Stimulated activated naive CD4-positive, alpha-beta T cell (primary cell): ENCODE data around the gene MVD.

Experiments used
- DNase-seq, 6 experiments: peaks; one replicate each; lab custom pipeline; 2025; lab: John Stamatoyannopoulos, UW

The MVD gene

GRCh38 chr16:88662843-88663606, at the start of gene MVD:
Gene MVD (minus strand): TSS chr16:88663091. CDS start chr16:88663080, 11 bp downstream.
- DNase-seq, result peak; percentile 90 to 96 (median 92)

- DNase-seq, result no peak
Measured at GRCh38 chr16:88712362-88712979, 49.6 kb upstream of the MVD start.

- DNase-seq, result no peak
Measured at GRCh38 chr16:88711750-88712340, 49.0 kb upstream of the MVD start.

- DNase-seq, result no peak
Measured at GRCh38 chr16:88710556-88710955, 47.7 kb upstream of the MVD start.

GRCh38 chr16:88706965-88707826, 44.3 kb upstream of the MVD start:
- no peak for DNase-seq

GRCh38 chr16:88706229-88706964, 43.5 kb upstream of the MVD start, which contains the start of the genes CTU2 and RNF166:
Gene CTU2 (plus strand): TSS chr16:88706503. CDS start chr16:88706531, 28 bp downstream.
Gene RNF166 (minus strand): TSS chr16:88706408. CDS start chr16:88706325, 83 bp downstream.
- peak; percentile 80 to 90 (median 88) for DNase-seq

- peak in 1 of 6 experiments; percentile 43 for DNase-seq
Measured at GRCh38 chr16:88705801-88706228, 42.9 kb upstream of the MVD start.

- DNase-seq, result peak; percentile 32 to 56 (median 44)
Measured at GRCh38 chr16:88705076-88705684, 42.3 kb upstream of the MVD start.

- peak; percentile 43 to 66 (median 62) for DNase-seq
Measured at GRCh38 chr16:88703486-88704309, 40.8 kb upstream of the MVD start.

- peak in 2 of 6 experiments; percentile 9 to 42 for DNase-seq
Measured at GRCh38 chr16:88702371-88703210, 39.7 kb upstream of the MVD start.

GRCh38 chr16:88701581-88702370, 38.9 kb upstream of the MVD start:
- DNase-seq, result peak in 1 of 6 experiments; percentile 17

GRCh38 chr16:88700636-88701482, 38.0 kb upstream of the MVD start:
- peak; percentile 86 to 93 (median 90) for DNase-seq

- no peak for DNase-seq
Measured at GRCh38 chr16:88700322-88700635, 37.4 kb upstream of the MVD start.

- no peak for DNase-seq
Measured at GRCh38 chr16:88699180-88699579, 36.3 kb upstream of the MVD start.

- no peak for DNase-seq
Measured at GRCh38 chr16:88698646-88699045, 35.8 kb upstream of the MVD start.

GRCh38 chr16:88697831-88698615, 35.1 kb upstream of the MVD start:
- peak in 3 of 6 experiments; percentile 18 to 47 (median 39) for DNase-seq
